ENCODE measurements around the gene BIN2. TPM values are rescaled to one million over a fixed set of nuclear protein-coding genes. Genes with fewer than 3 reads are reported as not detected.
A peak's percentile ranks its signal among the peaks of the same experiment; 100 is the strongest.

The BIN2 gene
- total and polyA plus RNA-seq, 9 of the 15 experiments (the other 6 are each of a cell fraction or from before 2014, with no cell fraction given), result 0.04 to 0.39 (median 0.25) TPM; not detected in 1

DNA sequence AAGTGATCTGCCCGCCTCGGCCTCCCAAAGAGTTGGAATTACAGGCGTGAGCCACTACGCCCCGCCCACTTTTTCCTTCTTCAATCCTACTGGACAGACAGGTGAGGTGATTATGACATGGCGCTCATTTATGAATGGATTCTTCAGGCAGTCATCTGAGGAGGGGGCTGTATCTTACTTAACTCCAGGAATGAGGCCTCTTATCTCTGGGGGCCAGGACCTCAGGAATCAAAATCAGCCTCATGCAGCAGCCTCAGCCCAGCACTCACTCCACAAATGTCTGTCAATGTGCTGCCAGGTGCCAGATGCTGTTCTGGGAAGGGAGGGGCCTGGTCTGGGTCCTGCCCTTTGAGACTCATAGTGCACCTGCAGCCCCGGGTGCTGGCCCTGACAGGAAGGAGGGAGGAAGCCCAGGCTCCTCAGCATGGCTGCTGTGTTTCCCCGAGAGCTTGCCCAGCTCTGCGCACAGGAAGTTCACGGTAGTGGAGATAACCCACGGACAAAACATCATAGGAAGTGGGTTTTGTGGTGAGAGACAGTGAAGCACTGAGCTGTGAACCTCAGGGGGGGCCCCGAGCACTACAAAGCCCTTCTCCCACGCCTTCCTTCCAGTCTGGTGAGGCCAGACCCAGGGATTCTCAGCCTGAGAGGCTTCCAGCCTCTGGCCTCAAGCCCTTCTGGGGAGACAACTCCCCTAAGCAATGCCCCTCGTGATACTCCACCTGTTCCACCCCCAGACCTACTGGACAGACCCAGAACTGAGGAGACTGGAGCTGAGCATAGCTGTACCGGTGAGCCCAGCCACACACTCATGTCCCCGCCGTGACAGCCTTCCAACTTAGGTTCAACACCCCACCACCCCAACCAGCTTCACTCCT is 44.9 kb upstream of the BIN2 start (continued):
- TF ChIP-seq ZFP30 (CRISPR knock-in tag; IDR thresholded peaks at IDR 0.05; ENCODE audit: borderline replicate concordance) (no peak), ZKSCAN8 (CRISPR knock-in tag; IDR thresholded peaks at IDR 0.05) (peak; percentile 82; the same call in 1 of the 2 replicates), POLR3A (IDR thresholded peaks at IDR 0.05; ENCODE audit: borderline replicate concordance, extremely low read depth, insufficient read depth, insufficient read length) (no peak), SAP30 (IDR thresholded peaks at IDR 0.05; ENCODE audit: borderline replicate concordance, insufficient read depth, low read depth, low read length, poor library complexity, severe bottlenecking) (no peak), ZNF165 (CRISPR knock-in tag; IDR thresholded peaks at IDR 0.05; ENCODE audit: borderline replicate concordance) (no peak), NCOA2 (IDR thresholded peaks at IDR 0.05; ENCODE audit: partially characterized antibody in 2 of 2) (no peak), ZNF274 (IDR thresholded peaks at IDR 0.05; ENCODE audit: borderline replicate concordance, low read depth, low read length) (peak; percentile 52; the same call in 1 of the 2 replicates), ZNF23 (CRISPR knock-in tag; IDR thresholded peaks at IDR 0.05) (no peak), NR2C1 (IDR thresholded peaks at IDR 0.05) (no peak), NR2C1 (tag; IDR thresholded peaks at IDR 0.05) (no peak), STAG1 (CRISPR knock-in tag; IDR thresholded peaks at IDR 0.05; ENCODE audit: borderline replicate concordance) (no peak), KAT7 (CRISPR knock-in tag; IDR thresholded peaks at IDR 0.05; ENCODE audit: borderline replicate concordance) (no peak), ETV1 (tag; conservative IDR thresholded peaks at IDR 0.05; ENCODE audit: low read depth) (peak; percentile 93), ARID1B (IDR thresholded peaks at IDR 0.05) (peak; percentile 95), PURB (CRISPR knock-in tag; IDR thresholded peaks at IDR 0.05; ENCODE audit: low read depth) (no peak), HMG20B (CRISPR knock-in tag; IDR thresholded peaks at IDR 0.05) (no peak), OTX1 (CRISPR knock-in tag; IDR thresholded peaks at IDR 0.05) (no peak)
- TF ChIP-seq, protein P1, sequence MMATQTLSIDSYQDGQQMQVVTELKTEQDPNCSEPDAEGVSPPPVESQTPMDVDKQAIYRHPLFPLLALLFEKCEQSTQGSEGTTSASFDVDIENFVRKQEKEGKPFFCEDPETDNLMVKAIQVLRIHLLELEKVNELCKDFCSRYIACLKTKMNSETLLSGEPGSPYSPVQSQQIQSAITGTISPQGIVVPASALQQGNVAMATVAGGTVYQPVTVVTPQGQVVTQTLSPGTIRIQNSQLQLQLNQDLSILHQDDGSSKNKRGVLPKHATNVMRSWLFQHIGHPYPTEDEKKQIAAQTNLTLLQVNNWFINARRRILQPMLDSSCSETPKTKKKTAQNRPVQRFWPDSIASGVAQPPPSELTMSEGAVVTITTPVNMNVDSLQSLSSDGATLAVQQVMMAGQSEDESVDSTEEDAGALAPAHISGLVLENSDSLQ (IDR thresholded peaks at IDR 0.05), result peak; percentile 86
- TF ChIP-seq, protein P2, sequence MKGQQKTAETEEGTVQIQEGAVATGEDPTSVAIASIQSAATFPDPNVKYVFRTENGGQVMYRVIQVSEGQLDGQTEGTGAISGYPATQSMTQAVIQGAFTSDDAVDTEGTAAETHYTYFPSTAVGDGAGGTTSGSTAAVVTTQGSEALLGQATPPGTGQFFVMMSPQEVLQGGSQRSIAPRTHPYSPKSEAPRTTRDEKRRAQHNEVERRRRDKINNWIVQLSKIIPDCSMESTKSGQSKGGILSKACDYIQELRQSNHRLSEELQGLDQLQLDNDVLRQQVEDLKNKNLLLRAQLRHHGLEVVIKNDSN (CRISPR knock-in tag; IDR thresholded peaks at IDR 0.05), result no peak
- TF ChIP-seq, protein P3, sequence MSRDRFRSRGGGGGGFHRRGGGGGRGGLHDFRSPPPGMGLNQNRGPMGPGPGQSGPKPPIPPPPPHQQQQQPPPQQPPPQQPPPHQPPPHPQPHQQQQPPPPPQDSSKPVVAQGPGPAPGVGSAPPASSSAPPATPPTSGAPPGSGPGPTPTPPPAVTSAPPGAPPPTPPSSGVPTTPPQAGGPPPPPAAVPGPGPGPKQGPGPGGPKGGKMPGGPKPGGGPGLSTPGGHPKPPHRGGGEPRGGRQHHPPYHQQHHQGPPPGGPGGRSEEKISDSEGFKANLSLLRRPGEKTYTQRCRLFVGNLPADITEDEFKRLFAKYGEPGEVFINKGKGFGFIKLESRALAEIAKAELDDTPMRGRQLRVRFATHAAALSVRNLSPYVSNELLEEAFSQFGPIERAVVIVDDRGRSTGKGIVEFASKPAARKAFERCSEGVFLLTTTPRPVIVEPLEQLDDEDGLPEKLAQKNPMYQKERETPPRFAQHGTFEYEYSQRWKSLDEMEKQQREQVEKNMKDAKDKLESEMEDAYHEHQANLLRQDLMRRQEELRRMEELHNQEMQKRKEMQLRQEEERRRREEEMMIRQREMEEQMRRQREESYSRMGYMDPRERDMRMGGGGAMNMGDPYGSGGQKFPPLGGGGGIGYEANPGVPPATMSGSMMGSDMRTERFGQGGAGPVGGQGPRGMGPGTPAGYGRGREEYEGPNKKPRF (IDR thresholded peaks at IDR 0.05; ENCODE audit: low read depth, low read length), result no peak
- TF ChIP-seq, protein P4, sequence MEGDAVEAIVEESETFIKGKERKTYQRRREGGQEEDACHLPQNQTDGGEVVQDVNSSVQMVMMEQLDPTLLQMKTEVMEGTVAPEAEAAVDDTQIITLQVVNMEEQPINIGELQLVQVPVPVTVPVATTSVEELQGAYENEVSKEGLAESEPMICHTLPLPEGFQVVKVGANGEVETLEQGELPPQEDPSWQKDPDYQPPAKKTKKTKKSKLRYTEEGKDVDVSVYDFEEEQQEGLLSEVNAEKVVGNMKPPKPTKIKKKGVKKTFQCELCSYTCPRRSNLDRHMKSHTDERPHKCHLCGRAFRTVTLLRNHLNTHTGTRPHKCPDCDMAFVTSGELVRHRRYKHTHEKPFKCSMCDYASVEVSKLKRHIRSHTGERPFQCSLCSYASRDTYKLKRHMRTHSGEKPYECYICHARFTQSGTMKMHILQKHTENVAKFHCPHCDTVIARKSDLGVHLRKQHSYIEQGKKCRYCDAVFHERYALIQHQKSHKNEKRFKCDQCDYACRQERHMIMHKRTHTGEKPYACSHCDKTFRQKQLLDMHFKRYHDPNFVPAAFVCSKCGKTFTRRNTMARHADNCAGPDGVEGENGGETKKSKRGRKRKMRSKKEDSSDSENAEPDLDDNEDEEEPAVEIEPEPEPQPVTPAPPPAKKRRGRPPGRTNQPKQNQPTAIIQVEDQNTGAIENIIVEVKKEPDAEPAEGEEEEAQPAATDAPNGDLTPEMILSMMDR (IDR thresholded peaks at IDR 0.05 in 2 of 3, conservative IDR thresholded peaks at IDR 0.05 in 1 of 3; ENCODE audit: insufficient read depth in 2 of 3, low read depth in 1 of 3, low read length in 3 of 3), result no peak

Data from K562 (cell line).